Glutamatergic neuron (in vitro differentiated cells): ENCODE results near the gene PRKCE. TPM values are rescaled to one million over a fixed set of nuclear protein-coding genes. Genes with fewer than 3 reads are reported as not detected.

ENCODE experiments used
- DNase-seq: peaks from one replicate; pipeline ENCODE4 v3.0.0; 2022
- H3K27ac Mint-ChIP-seq: one replicate; pipeline ENCODE4 v1.8.0; 2020; ENCODE audit warnings: mild to moderate bottlenecking, mixed read lengths, inconsistent platforms; ENCODE audit not compliant: unreplicated experiment
- H3K27me3 Mint-ChIP-seq: one replicate; pipeline ENCODE4 v1.8.0; 2020; ENCODE audit warnings: mild to moderate bottlenecking, moderate library complexity, mixed read lengths, inconsistent platforms; ENCODE audit not compliant: unreplicated experiment
- H3K36me3 Mint-ChIP-seq: one replicate; pipeline ENCODE4 v1.8.0; 2020; ENCODE audit warnings: mild to moderate bottlenecking, mixed read lengths, inconsistent platforms; ENCODE audit not compliant: unreplicated experiment
- H3K4me1 Mint-ChIP-seq: one replicate; pipeline ENCODE4 v1.8.0; 2020; ENCODE audit warnings: mild to moderate bottlenecking, low read depth, mixed read lengths, inconsistent platforms; ENCODE audit not compliant: unreplicated experiment
- H3K4me3 Mint-ChIP-seq: one replicate; pipeline ENCODE4 v1.8.0; 2020; ENCODE audit warnings: mild to moderate bottlenecking, mixed read lengths, inconsistent platforms; ENCODE audit not compliant: unreplicated experiment
- H3K9me3 Mint-ChIP-seq: one replicate; pipeline ENCODE4 v1.8.0; 2020; ENCODE audit warnings: mild to moderate bottlenecking, moderate library complexity, mixed read lengths, inconsistent platforms; ENCODE audit not compliant: unreplicated experiment
- CTCF ChIP-seq: fragments of 200-600 bp; sonication (generic); IDR thresholded peaks from one replicate; pipeline ENCODE4 v1.5.0; 2021; ENCODE audit not compliant: partially characterized antibody, unreplicated experiment
- total RNA-seq: library from RNA; stranded (reverse); fragmentation: NEBNext Ultra II Directional; extraction: Animal tissue kit (Norgen Biotek cat#: 25700); gene quantifications from one replicate; pipeline ENCODE4 v1.2.1, GENCODE V29; 2021; ENCODE audit not compliant: unreplicated experiment

Gene PRKCE
- total RNA-seq, 1 donor from 2014 or later, result 74.8 TPM

GRCh38 chr2:46072101-46072820 is 420.8 kb downstream of the PRKCE start:
- H3K9me3 Mint-ChIP-seq, result no peaks in the 10 kb centered on the region
- H3K4me1 Mint-ChIP-seq, result peaks cover 2% of the 10 kb centered on the region
- DNase-seq, result no peak
- no peaks in the 10 kb centered on the region for H3K27me3 Mint-ChIP-seq
- H3K4me3 Mint-ChIP-seq, result no peak overlapping the region
- H3K27ac Mint-ChIP-seq, result no peak overlapping the region
- no peak for TF ChIP-seq CTCF
- no peaks in the 10 kb centered on the region for H3K36me3 Mint-ChIP-seq

- Mint-ChIP-seq H3K9me3 (no peaks in the 10 kb centered on the region), H3K27me3 (no peaks in the 10 kb centered on the region), H3K36me3 (no peaks in the 10 kb centered on the region), H3K4me3 (no peak overlapping the region), H3K4me1 (peaks cover 2% of the 10 kb centered on the region), H3K27ac (no peak overlapping the region)
- TF ChIP-seq CTCF, result no peak
- DNase-seq, result no peak
Observed at GRCh38 chr2:46073540-46074046, 422.1 kb downstream of the PRKCE start.

- Mint-ChIP-seq H3K36me3 (no peaks in the 10 kb centered on the region), H3K4me1 (peaks cover 2% of the 10 kb centered on the region), H3K9me3 (no peaks in the 10 kb centered on the region), H3K27ac (no peak overlapping the region), H3K27me3 (no peaks in the 10 kb centered on the region), H3K4me3 (no peak overlapping the region)
- DNase-seq, result no peak
- no peak for TF ChIP-seq CTCF
Observed at GRCh38 chr2:46074501-46074900, 423.0 kb downstream of the PRKCE start.

GRCh38 chr2:46075848-46076247 is 424.4 kb downstream of the PRKCE start:
- Mint-ChIP-seq H3K4me1 (peaks cover 2% of the 10 kb centered on the region), H3K9me3 (no peaks in the 10 kb centered on the region), H3K4me3 (no peak overlapping the region), H3K27me3 (no peaks in the 10 kb centered on the region), H3K36me3 (no peaks in the 10 kb centered on the region), H3K27ac (no peak overlapping the region)
- no peak for DNase-seq
- no peak for TF ChIP-seq CTCF

- no peaks in the 10 kb centered on the region for H3K36me3 Mint-ChIP-seq
- H3K9me3 Mint-ChIP-seq, result no peaks in the 10 kb centered on the region
- H3K27me3 Mint-ChIP-seq, result no peaks in the 10 kb centered on the region
- TF ChIP-seq CTCF, result no peak
- H3K27ac Mint-ChIP-seq, result no peak overlapping the region
- H3K4me1 Mint-ChIP-seq, result peaks cover 2% of the 10 kb centered on the region
- DNase-seq, result no peak
- no peak overlapping the region for H3K4me3 Mint-ChIP-seq
Observed at GRCh38 chr2:46076251-46076650, 424.8 kb downstream of the PRKCE start.
